ENCODE measurements around the gene GCN1.

Gene GCN1

GRCh38 chr12:120235369-120236323 is 41.1 kb upstream of the GCN1 start:
- Histone ChIP-seq H3K36me3 (ENCODE audit: control insufficient read depth in 1 of 2, insufficient read depth in 2 of 2, low read length in 2 of 2) (peaks cover 0 to 3% of the 10 kb centered on the region in 2 donors), H3K9me3 (ENCODE audit: control insufficient read depth in 1 of 2, low read length in 2 of 2) (no peaks in the 10 kb centered on the region), H3K4me3 (ENCODE audit: low read depth in 1 of 2, low read length in 2 of 2) (peak overlapping the region in 1 of 2 donors; percentile 42), H3K27ac (ENCODE audit: low read length) (peak overlapping the region; percentile 90), H3K4me1 (ENCODE audit: control insufficient read depth in 1 of 2, insufficient read depth in 2 of 2, low read length in 2 of 2) (peaks cover 79 to 86% of the 10 kb centered on the region in 2 donors), H3K27me3 (ENCODE audit: low read depth, low read length) (no peaks in the 10 kb centered on the region)

- H3K27me3 ChIP-seq (ENCODE audit: low read depth, low read length), result no peaks in the 10 kb centered on the region
- no peaks in the 10 kb centered on the region for H3K9me3 ChIP-seq (ENCODE audit: control insufficient read depth in 1 of 2, low read length in 2 of 2)
- H3K36me3 ChIP-seq (ENCODE audit: control insufficient read depth in 1 of 2, insufficient read depth in 2 of 2, low read length in 2 of 2), result no peaks in the 10 kb centered on the region
- H3K4me3 ChIP-seq (ENCODE audit: low read depth in 1 of 2, low read length in 2 of 2), result peak overlapping the region in 1 of 2 donors; percentile 42
- H3K27ac ChIP-seq (ENCODE audit: low read length), result peak overlapping the region; percentile 90
- peaks cover 79 to 86% of the 10 kb centered on the region in 2 donors for H3K4me1 ChIP-seq (ENCODE audit: control insufficient read depth in 1 of 2, insufficient read depth in 2 of 2, low read length in 2 of 2)
Observed at GRCh38 chr12:120234643-120235368, 40.3 kb upstream of the GCN1 start.

- Histone ChIP-seq H3K4me1 (ENCODE audit: control insufficient read depth in 1 of 2, insufficient read depth in 2 of 2, low read length in 2 of 2) (peaks cover 82 to 91% of the 10 kb centered on the region in 2 donors), H3K4me3 (ENCODE audit: low read depth in 1 of 2, low read length in 2 of 2) (peak overlapping the region in 1 of 2 donors; percentile 34), H3K27me3 (ENCODE audit: low read depth, low read length) (no peaks in the 10 kb centered on the region), H3K36me3 (ENCODE audit: control insufficient read depth in 1 of 2, insufficient read depth in 2 of 2, low read length in 2 of 2) (no peaks in the 10 kb centered on the region), H3K27ac (ENCODE audit: low read length) (peak overlapping the region; percentile 96), H3K9me3 (ENCODE audit: control insufficient read depth in 1 of 2, low read length in 2 of 2) (no peaks in the 10 kb centered on the region)
Observed at GRCh38 chr12:120231316-120232011, 36.9 kb upstream of the GCN1 start.

- peak overlapping the region; percentile 96 for H3K27ac ChIP-seq (ENCODE audit: low read length)
- H3K4me1 ChIP-seq (ENCODE audit: control insufficient read depth in 1 of 2, insufficient read depth in 2 of 2, low read length in 2 of 2), result peaks cover 84 to 92% of the 10 kb centered on the region in 2 donors
- H3K36me3 ChIP-seq (ENCODE audit: control insufficient read depth in 1 of 2, insufficient read depth in 2 of 2, low read length in 2 of 2), result no peaks in the 10 kb centered on the region
Observed at GRCh38 chr12:120230974-120231315, 36.4 kb upstream of the GCN1 start.

DNA sequence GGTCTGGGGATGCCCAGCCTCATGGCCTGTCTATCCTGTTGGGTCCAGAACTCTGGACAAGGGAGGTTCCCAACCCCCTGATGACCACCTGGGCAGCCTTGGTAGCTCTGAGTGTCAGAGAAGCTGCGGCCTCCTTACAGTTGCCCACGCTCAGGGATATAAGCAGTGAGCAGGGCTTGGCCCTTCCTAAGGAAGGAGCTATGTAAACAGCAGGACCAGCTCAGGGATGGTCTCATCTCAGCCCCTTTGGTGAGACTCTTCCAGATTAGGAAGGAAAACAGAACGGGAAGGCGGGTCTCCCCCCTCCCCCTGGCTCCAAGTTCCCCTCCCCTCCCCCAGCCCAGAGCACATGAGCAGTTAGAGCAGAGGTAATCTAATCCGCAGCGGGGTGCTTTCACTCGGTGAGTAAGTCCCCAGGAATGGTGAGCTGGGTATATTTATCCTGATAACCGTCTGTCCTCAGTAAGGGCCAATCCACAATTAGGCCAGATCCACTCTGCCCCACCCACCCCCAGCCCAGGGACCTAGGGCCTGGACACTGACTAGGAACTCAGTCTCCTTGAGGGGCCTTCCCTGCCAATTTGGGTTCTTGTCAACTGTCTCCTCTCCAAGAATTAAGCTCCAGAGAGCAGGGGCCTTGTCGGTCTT is 35.9 kb upstream of the GCN1 start:
- H3K4me1 ChIP-seq (ENCODE audit: control insufficient read depth in 1 of 2, insufficient read depth in 2 of 2, low read length in 2 of 2), result peaks cover 84 to 92% of the 10 kb centered on the region in 2 donors

More at GRCh38 chr12:120230974-120231315, 36.4 kb upstream of the GCN1 start:
- Histone ChIP-seq H3K27me3 (ENCODE audit: low read depth, low read length) (no peaks in the 10 kb centered on the region), H3K4me3 (ENCODE audit: low read depth in 1 of 2, low read length in 2 of 2) (peak overlapping the region in 1 of 2 donors; percentile 34), H3K9me3 (ENCODE audit: control insufficient read depth in 1 of 2, low read length in 2 of 2) (no peaks in the 10 kb centered on the region)

GRCh38 chr12:120229487-120230325 is 35.2 kb upstream of the GCN1 start:
- H3K9me3 ChIP-seq (ENCODE audit: control insufficient read depth in 1 of 2, low read length in 2 of 2), result no peaks in the 10 kb centered on the region
- no peaks in the 10 kb centered on the region for H3K27me3 ChIP-seq (ENCODE audit: low read depth, low read length)
- H3K4me1 ChIP-seq (ENCODE audit: control insufficient read depth in 1 of 2, insufficient read depth in 2 of 2, low read length in 2 of 2), result peaks cover 81 to 92% of the 10 kb centered on the region in 2 donors
- peak overlapping the region; percentile 2 to 34 for H3K4me3 ChIP-seq (ENCODE audit: low read depth in 1 of 2, low read length in 2 of 2)
- H3K27ac ChIP-seq (ENCODE audit: low read length), result peak overlapping the region; percentile 96
- no peaks in the 10 kb centered on the region for H3K36me3 ChIP-seq (ENCODE audit: control insufficient read depth in 1 of 2, insufficient read depth in 2 of 2, low read length in 2 of 2)

More for the DNA sequence above, 35.9 kb upstream of the GCN1 start:
- peak overlapping the region; percentile 2 to 34 for H3K4me3 ChIP-seq (ENCODE audit: low read depth in 1 of 2, low read length in 2 of 2)
- peak overlapping the region; percentile 96 for H3K27ac ChIP-seq (ENCODE audit: low read length)
- no peaks in the 10 kb centered on the region for H3K9me3 ChIP-seq (ENCODE audit: control insufficient read depth in 1 of 2, low read length in 2 of 2)
- H3K36me3 ChIP-seq (ENCODE audit: control insufficient read depth in 1 of 2, insufficient read depth in 2 of 2, low read length in 2 of 2), result no peaks in the 10 kb centered on the region
- no peaks in the 10 kb centered on the region for H3K27me3 ChIP-seq (ENCODE audit: low read depth, low read length)

DNA sequence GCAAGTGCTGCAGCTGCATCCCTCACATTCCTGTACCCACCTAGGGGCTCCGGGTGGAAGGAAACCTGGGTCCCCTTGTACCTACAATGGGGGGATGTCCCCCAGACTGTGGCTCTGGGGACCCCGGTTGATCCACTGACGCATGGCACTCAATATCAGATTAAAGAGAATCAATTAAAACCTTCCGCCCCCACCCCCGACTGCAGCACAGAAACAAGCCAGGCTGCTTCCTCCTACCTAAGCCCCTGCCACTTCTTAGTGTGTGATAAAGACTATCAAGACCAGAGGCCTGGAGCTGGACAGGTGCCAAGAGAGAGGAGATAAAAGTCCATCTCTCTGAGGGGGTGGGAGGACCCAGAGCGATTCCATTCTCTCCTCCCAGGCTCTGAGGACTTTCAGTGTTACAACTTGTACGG is 34.6 kb upstream of the GCN1 start:
- Histone ChIP-seq H3K4me1 (ENCODE audit: control insufficient read depth in 1 of 2, insufficient read depth in 2 of 2, low read length in 2 of 2) (peaks cover 75 to 93% of the 10 kb centered on the region in 2 donors), H3K4me3 (ENCODE audit: low read depth in 1 of 2, low read length in 2 of 2) (peak overlapping the region; percentile 2 to 34), H3K27ac (ENCODE audit: low read length) (peak overlapping the region; percentile 96), H3K27me3 (ENCODE audit: low read depth, low read length) (no peaks in the 10 kb centered on the region), H3K36me3 (ENCODE audit: control insufficient read depth in 1 of 2, insufficient read depth in 2 of 2, low read length in 2 of 2) (peaks cover 0 to 2% of the 10 kb centered on the region in 2 donors), H3K9me3 (ENCODE audit: control insufficient read depth in 1 of 2, low read length in 2 of 2) (no peaks in the 10 kb centered on the region)

DNA sequence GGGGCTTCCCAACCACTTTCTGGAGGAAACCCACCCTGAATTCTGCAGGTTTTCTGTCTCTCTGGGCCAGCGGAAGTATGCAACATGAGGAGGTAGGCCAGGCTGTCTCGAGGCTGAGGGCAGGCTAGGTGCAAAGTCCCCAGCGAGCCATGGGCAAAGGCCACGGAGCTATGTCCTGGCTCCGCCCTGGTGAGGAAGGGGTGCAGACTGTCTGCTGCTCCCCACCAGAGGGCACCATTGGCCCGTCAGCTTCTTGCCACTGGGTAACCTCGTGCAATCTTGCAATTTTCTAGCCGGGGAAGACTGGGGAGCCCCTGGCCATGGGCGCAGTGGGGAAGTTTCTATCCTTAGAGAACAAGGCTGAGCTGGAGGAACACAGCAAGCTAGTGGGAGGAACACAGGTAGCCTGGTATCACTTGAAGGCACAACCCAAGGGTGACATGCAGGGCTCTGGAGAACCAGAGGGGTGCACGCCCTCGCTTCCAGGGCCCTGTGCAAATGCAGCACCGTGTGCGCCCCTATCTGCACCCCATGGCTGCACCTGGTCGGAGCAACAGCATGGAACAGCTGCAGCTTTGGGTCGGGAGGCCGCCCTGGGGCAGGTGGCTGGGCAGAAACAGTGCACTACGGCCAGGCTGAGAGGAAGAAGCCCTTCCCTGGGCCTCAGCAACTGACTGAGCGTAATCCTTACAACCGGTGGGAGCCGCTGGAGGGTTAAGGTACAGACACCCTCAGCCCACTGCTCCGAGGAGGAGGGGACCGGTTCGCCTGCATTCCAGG is 34.0 kb upstream of the GCN1 start:
- no peaks in the 10 kb centered on the region for H3K9me3 ChIP-seq (ENCODE audit: control insufficient read depth in 1 of 2, low read length in 2 of 2)
- H3K4me3 ChIP-seq (ENCODE audit: low read depth in 1 of 2, low read length in 2 of 2), result peak overlapping the region; percentile 34 to 46
- H3K36me3 ChIP-seq (ENCODE audit: control insufficient read depth in 1 of 2, insufficient read depth in 2 of 2, low read length in 2 of 2), result peaks cover 4 to 8% of the 10 kb centered on the region in 2 donors
- H3K27ac ChIP-seq (ENCODE audit: low read length), result peak overlapping the region; percentile 96
- no peaks in the 10 kb centered on the region for H3K27me3 ChIP-seq (ENCODE audit: low read depth, low read length)
- peaks cover 69 to 89% of the 10 kb centered on the region in 2 donors for H3K4me1 ChIP-seq (ENCODE audit: control insufficient read depth in 1 of 2, insufficient read depth in 2 of 2, low read length in 2 of 2)

DNA sequence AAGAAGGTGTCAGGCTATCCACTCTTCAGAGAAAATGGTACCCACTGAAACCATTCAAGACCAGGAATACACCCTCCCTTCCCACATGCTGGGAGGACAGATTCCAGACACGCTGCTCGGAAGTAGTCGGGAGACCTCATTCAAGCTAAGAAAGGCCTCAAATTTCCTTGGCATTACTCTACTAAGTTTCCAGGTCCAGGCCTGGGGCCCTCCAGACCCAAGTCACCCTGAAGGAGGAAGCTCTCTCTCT is 33.5 kb upstream of the GCN1 start:
- Histone ChIP-seq H3K4me1 (ENCODE audit: control insufficient read depth in 1 of 2, insufficient read depth in 2 of 2, low read length in 2 of 2) (peaks cover 65 to 84% of the 10 kb centered on the region in 2 donors), H3K4me3 (ENCODE audit: low read depth in 1 of 2, low read length in 2 of 2) (peak overlapping the region in 1 of 2 donors; percentile 34), H3K9me3 (ENCODE audit: control insufficient read depth in 1 of 2, low read length in 2 of 2) (no peaks in the 10 kb centered on the region), H3K27ac (ENCODE audit: low read length) (peak overlapping the region; percentile 96), H3K27me3 (ENCODE audit: low read depth, low read length) (no peaks in the 10 kb centered on the region), H3K36me3 (ENCODE audit: control insufficient read depth in 1 of 2, insufficient read depth in 2 of 2, low read length in 2 of 2) (peaks cover 7 to 13% of the 10 kb centered on the region in 2 donors)

All from muscle layer of duodenum (tissue), 2 donors.